DND-41 (cell line): ENCODE measurements around the gene ERG.

Source experiments
- ATAC-seq: fragments of 200-7000 bp; cut with Tn5 transposase; 3 replicates; pipeline ENCODE4 v1.9.1; 2021; ENCODE audit warnings: low read depth; ENCODE audit not compliant: insufficient read depth
- DNase-seq: peaks from one replicate; pipeline ENCODE4 v3.0.0-alpha.2; 2020
- H2AFZ ChIP-seq: 2 replicates; pipeline ENCODE4 v1.6.0; 2012; ENCODE audit warnings: low read depth, low read length
- H3K27ac ChIP-seq: 2 replicates; pipeline ENCODE4 v1.5.1; 2012; ENCODE audit warnings: low read length, inconsistent platforms
- H3K27me3 ChIP-seq: fragments of 200-600 bp; sonication (generic); 2 replicates; pipeline ENCODE4 v1.6.0; 2012; ENCODE audit warnings: low read length, mild to moderate bottlenecking, inconsistent platforms; ENCODE audit not compliant: insufficient read depth, poor library complexity
- H3K36me3 ChIP-seq: 2 replicates; pipeline ENCODE4 v1.5.1; 2012; ENCODE audit warnings: low read length, inconsistent platforms; ENCODE audit not compliant: insufficient read depth
- H3K4me1 ChIP-seq: 2 replicates; pipeline ENCODE4 v1.5.1; 2012; ENCODE audit warnings: mild to moderate bottlenecking, low read length; ENCODE audit not compliant: insufficient read depth
- H3K4me2 ChIP-seq: 2 replicates; pipeline ENCODE4 v1.6.0; 2012; ENCODE audit warnings: mild to moderate bottlenecking, moderate library complexity, low read length, inconsistent platforms; ENCODE audit not compliant: insufficient read depth
- H3K4me3 ChIP-seq, 2 experiments: fragments of 200-600 bp in 1 of 2; shearing (Covaris generic) in 1 of 2; 2 replicates each; pipeline ENCODE4 v1.5.1; 2012 to 2016; ENCODE audit warnings: inconsistent platforms in 2 of 2, low read length in 2 of 2, mild to moderate bottlenecking in 2 of 2, low read depth in 1 of 2, moderate library complexity in 1 of 2
- H3K79me2 ChIP-seq: 2 replicates; pipeline ENCODE4 v1.6.0; 2012; ENCODE audit warnings: low read length, inconsistent platforms; ENCODE audit not compliant: insufficient read depth
- H3K9ac ChIP-seq: 2 replicates; pipeline ENCODE4 v1.6.0; 2012; ENCODE audit warnings: low read depth, mild to moderate bottlenecking, inconsistent platforms, low read length, moderate library complexity
- H3K9me3 ChIP-seq: 2 replicates; pipeline ENCODE4 v1.5.1; 2012; ENCODE audit warnings: low read length, moderate library complexity, mild to moderate bottlenecking, inconsistent platforms; ENCODE audit not compliant: insufficient read depth, severe bottlenecking
- H4K20me1 ChIP-seq: 2 replicates; pipeline ENCODE4 v1.6.0; 2012; ENCODE audit warnings: low read length; ENCODE audit not compliant: insufficient read depth
- EZH2 ChIP-seq: IDR thresholded peaks from 3 replicates; pipeline ENCODE4 v1.6.1; 2012; ENCODE audit warnings: borderline replicate concordance, low read depth, mild to moderate bottlenecking, moderate library complexity, low read length, inconsistent platforms; ENCODE audit not compliant: severe bottlenecking
- TF ChIP-seq, protein P1 (sequence below): IDR thresholded peaks from 2 replicates; pipeline ENCODE4 v1.5.1; 2012; ENCODE audit warnings: borderline replicate concordance, low read length, moderate library complexity, mild to moderate bottlenecking; ENCODE audit not compliant: poor library complexity, severe bottlenecking; ENCODE audit errors: extremely low read depth

Gene ERG

DNA sequence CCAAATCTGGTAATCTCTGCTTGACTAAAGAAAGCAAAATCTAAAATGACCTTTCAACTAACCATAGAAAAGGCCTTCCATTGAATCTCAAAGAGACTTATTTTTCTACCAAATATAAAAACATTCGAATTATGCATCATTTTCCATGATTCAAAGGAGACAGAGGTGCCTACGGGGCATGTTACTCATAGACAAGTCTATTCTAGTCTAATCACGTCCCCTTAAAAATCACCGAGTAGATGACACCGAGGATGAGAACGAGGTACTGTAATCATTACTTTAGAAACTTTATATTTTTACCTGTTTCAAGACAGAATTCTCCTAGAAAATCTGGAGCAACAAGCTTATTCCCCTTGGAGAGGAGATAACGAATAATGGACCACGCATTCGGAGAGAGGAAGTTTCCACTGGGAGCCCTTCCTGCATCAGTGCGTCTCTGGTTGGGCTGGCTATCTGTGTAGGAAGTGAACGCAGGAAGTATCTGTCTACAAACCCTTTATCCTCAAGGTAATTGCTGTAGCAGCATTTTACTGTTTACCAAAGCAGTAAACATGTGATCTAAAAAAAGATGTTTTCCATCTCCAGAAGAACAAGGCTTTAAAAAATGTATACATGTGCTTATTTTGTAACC lies 9.5 kb downstream of the ERG start:
- no peak overlapping the region for H3K27ac ChIP-seq
- peaks cover 37% of the 10 kb centered on the region for H3K27me3 ChIP-seq
- H2AFZ ChIP-seq: no peak overlapping the region
- no peak overlapping the region for H3K4me2 ChIP-seq
- no peaks in the 10 kb centered on the region for H3K79me2 ChIP-seq
- no peaks in the 10 kb centered on the region for H4K20me1 ChIP-seq
- no peak for ATAC-seq
- no peak overlapping the region for H3K9ac ChIP-seq
- no peak for DNase-seq
- H3K36me3 ChIP-seq: no peaks in the 10 kb centered on the region
- H3K4me3 ChIP-seq: no peak overlapping the region
- H3K9me3 ChIP-seq: no peaks in the 10 kb centered on the region
- no peaks in the 10 kb centered on the region for H3K4me1 ChIP-seq
- TF ChIP-seq, protein P1, sequence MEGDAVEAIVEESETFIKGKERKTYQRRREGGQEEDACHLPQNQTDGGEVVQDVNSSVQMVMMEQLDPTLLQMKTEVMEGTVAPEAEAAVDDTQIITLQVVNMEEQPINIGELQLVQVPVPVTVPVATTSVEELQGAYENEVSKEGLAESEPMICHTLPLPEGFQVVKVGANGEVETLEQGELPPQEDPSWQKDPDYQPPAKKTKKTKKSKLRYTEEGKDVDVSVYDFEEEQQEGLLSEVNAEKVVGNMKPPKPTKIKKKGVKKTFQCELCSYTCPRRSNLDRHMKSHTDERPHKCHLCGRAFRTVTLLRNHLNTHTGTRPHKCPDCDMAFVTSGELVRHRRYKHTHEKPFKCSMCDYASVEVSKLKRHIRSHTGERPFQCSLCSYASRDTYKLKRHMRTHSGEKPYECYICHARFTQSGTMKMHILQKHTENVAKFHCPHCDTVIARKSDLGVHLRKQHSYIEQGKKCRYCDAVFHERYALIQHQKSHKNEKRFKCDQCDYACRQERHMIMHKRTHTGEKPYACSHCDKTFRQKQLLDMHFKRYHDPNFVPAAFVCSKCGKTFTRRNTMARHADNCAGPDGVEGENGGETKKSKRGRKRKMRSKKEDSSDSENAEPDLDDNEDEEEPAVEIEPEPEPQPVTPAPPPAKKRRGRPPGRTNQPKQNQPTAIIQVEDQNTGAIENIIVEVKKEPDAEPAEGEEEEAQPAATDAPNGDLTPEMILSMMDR: no peak
- no peak for TF ChIP-seq EZH2

DNA sequence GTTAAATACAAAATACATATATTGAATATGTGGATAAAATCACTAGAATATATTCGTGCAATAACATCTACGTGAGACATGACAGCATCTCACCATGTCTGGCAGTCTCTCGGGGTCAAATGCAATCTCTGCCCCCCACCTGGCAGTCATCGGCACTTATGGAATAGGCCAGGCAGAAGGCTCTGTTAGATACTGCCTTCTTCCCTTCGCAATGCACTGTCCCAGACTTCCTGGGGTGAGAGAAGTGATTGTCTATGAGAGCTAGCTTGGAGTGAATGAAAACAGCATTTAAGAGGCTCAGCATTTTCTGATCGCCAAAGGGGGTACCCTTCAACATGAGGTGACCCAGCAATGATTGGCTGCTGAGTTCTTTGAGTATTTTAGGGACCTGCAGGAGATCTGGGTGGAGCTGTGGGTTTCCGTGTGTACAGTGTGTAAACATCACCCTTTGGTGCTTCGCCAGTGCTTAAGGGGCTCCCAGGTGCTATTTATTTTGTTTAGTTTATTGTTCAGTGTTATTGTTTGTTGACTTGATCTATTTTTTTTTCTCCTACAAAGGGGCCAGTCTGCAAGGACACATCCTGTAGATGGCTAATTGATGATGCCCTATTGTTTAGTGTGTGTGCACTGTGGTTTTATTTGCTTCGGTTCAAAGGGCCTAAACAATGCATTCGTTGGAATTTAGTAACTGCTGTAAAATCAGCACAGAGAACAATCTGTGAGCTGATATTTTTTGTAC lies 10.2 kb downstream of the ERG start:
- no peak overlapping the region for H3K27ac ChIP-seq
- DNase-seq (no peak), ATAC-seq (no peak)
- H3K36me3 ChIP-seq: no peaks in the 10 kb centered on the region
- H3K9me3 ChIP-seq: no peaks in the 10 kb centered on the region
- H3K9ac ChIP-seq: no peak overlapping the region
- TF ChIP-seq, protein P1: no peak
- TF ChIP-seq EZH2: no peak
- no peak overlapping the region for H2AFZ ChIP-seq
- H3K4me2 ChIP-seq: no peak overlapping the region
- no peaks in the 10 kb centered on the region for H3K4me1 ChIP-seq
- H3K4me3 ChIP-seq: no peak overlapping the region
- H3K27me3 ChIP-seq: peaks cover 33% of the 10 kb centered on the region
- no peaks in the 10 kb centered on the region for H4K20me1 ChIP-seq
- H3K79me2 ChIP-seq: no peaks in the 10 kb centered on the region

DNA sequence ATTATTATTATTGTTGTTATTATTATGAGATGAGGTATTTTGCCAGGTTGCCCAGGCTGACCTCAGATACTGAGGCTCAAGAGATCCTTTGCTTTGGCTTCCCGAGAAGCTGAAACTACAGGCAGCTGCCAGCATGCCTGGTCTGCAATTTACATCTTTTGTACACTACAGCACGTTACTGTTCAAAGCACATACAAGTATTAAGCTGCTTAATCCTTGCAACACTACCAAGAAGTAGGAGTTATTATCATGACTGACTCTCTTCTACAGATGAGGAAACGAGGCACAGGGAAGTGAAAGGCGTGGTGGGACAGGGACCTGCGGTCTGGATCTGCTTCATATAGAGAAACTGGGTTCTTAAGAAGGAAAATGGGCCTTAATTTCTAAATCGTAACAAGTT lies 11.6 kb downstream of the ERG start:
- ATAC-seq (no peak), DNase-seq (no peak)
- Histone ChIP-seq H3K79me2 (no peaks in the 10 kb centered on the region), H3K4me1 (no peaks in the 10 kb centered on the region), H3K4me3 (no peak overlapping the region), H3K9ac (no peak overlapping the region), H2AFZ (no peak overlapping the region), H3K27me3 (peaks cover 30% of the 10 kb centered on the region), H3K36me3 (no peaks in the 10 kb centered on the region), H3K27ac (no peak overlapping the region), H4K20me1 (no peaks in the 10 kb centered on the region), H3K4me2 (no peak overlapping the region), H3K9me3 (no peaks in the 10 kb centered on the region)
- no peak for TF ChIP-seq EZH2
- TF ChIP-seq, protein P1: no peak
